GM12878 (cell line): ENCODE measurements around the gene KLHL2. TPM values are rescaled to one million over a fixed set of nuclear protein-coding genes. Genes with fewer than 3 reads are reported as not detected.

Experiments used
- ATF7 ChIP-seq: fragments of 450-650 bp; IDR thresholded peaks from 2 replicates; pipeline ENCODE4 v1.6.1; 2016; ENCODE audit warnings: low read depth, mild to moderate bottlenecking
- BHLHE40 ChIP-seq, 2 experiments: fragments of 450-650 bp in 1 of 2; IDR thresholded peaks; 2 replicates each; pipeline ENCODE4 v1.6.1; 2011 to 2017; ENCODE audit warnings: low read depth in 2 of 2, borderline replicate concordance in 1 of 2, improper control_type of control experiment in 1 of 2, low read length in 1 of 2, mild to moderate bottlenecking in 1 of 2
- CBFB ChIP-seq: IDR thresholded peaks from 2 replicates; pipeline ENCODE4 v1.6.1; 2016; ENCODE audit warnings: antibody characterized with exemption, low read depth
- CHD1 ChIP-seq: IDR thresholded peaks from 2 replicates; pipeline ENCODE4 v1.6.1; 2012; ENCODE audit warnings: low read depth, low read length, improper control_type of control experiment
- CHD4 ChIP-seq: fragments of 200-600 bp; sonication (generic); IDR thresholded peaks from 2 replicates; pipeline ENCODE4 v1.6.1; 2016; ENCODE audit warnings: mild to moderate bottlenecking
- GATAD2B ChIP-seq: fragments of 450-650 bp; conservative IDR thresholded peaks from 2 replicates; pipeline ENCODE4 v1.6.1; 2017; ENCODE audit warnings: low read depth, mild to moderate bottlenecking, moderate library complexity
- HCFC1 ChIP-seq: fragments of 150-350 bp; IDR thresholded peaks from 2 replicates; pipeline ENCODE4 v1.6.1; 2014; ENCODE audit warnings: low read length
- NFIC ChIP-seq: IDR thresholded peaks from 2 replicates; pipeline ENCODE4 v1.6.1; 2012; ENCODE audit warnings: low read depth, mild to moderate bottlenecking, inconsistent platforms, low read length, moderate library complexity
- NFYA ChIP-seq: IDR thresholded peaks from 2 replicates; pipeline ENCODE4 v1.6.1; 2011; ENCODE audit warnings: low read depth, mild to moderate bottlenecking, low read length, improper control_type of control experiment, borderline replicate concordance
- POLR2AphosphoS2 ChIP-seq: IDR thresholded peaks from 2 replicates; pipeline ENCODE4 v1.6.1; 2011; ENCODE audit warnings: low read depth, mild to moderate bottlenecking, low read length, improper control_type of control experiment, moderate library complexity
- RB1 ChIP-seq: fragments of 450-650 bp; formaldehyde crosslinking; IDR thresholded peaks from 2 replicates; pipeline ENCODE4 v1.6.1; 2017; ENCODE audit warnings: mild to moderate bottlenecking, borderline replicate concordance
- RCOR1 ChIP-seq: conservative IDR thresholded peaks from 2 replicates; pipeline ENCODE4 v1.6.1; 2012; ENCODE audit warnings: low read depth, low read length, improper control_type of control experiment
- SPI1 ChIP-seq: IDR thresholded peaks from 2 replicates; pipeline ENCODE4 v1.6.1; 2011; ENCODE audit warnings: low read depth, mild to moderate bottlenecking, low read length, moderate library complexity, borderline replicate concordance; ENCODE audit not compliant: insufficient read depth
- STAT3 ChIP-seq: IDR thresholded peaks from 2 replicates; pipeline ENCODE4 v1.6.1; 2011; ENCODE audit warnings: low read depth, low read length, improper control_type of control experiment
- TAF1 ChIP-seq: IDR thresholded peaks from 2 replicates; pipeline ENCODE4 v1.6.1; 2011; ENCODE audit warnings: mild to moderate bottlenecking, low read depth, low read length, borderline replicate concordance
- ZBED1 ChIP-seq: IDR thresholded peaks from 2 replicates; pipeline ENCODE4 v1.6.1; 2016; ENCODE audit warnings: borderline replicate concordance
- ZZZ3 ChIP-seq: IDR thresholded peaks from 2 replicates; pipeline ENCODE4 v1.6.1; 2011; ENCODE audit warnings: low read depth; ENCODE audit not compliant: control insufficient read depth, insufficient read length
- polyA plus RNA-seq, 11 experiments: library from polyadenylated mRNA; depleted of rRNA in 4 of 11; unstranded in 6 of 11; stranded (reverse) in 5 of 11; fragments of >200 nt; fragmentation: Nextera tagmentation in 4 of 11; fragmentation: Illumina TruSeq in 1 of 11; extraction: Ambion mirVana in 4 of 11; extraction: Trizol in 1 of 11; gene quantifications; 1 replicate in 1 of 11; 2 replicates in 10 of 11; pipeline versions ENCODE4 v1.2.1 to v1.2.3, GENCODE V29; 2011 to 2016; ENCODE audit warnings: inconsistent platforms in 2 of 11, missing spikeins in 2 of 11, low read depth in 1 of 11
- total RNA-seq, 4 experiments: library from RNA; depleted of rRNA in 3 of 4; stranded (reverse); fragments of >200 nt in 3 of 4; fragmentation: Illumina TruSeq in 1 of 4; extraction: Trizol in 1 of 4; gene quantifications; 2 replicates each; pipeline versions ENCODE4 v1.2.1 to v1.2.3, GENCODE V29; 2013 to 2021
- TF ChIP-seq, protein P1 (sequence below): fragments of 450-650 bp; IDR thresholded peaks from 2 replicates; pipeline ENCODE4 v1.6.1; 2014; ENCODE audit warnings: mild to moderate bottlenecking
- TF ChIP-seq, protein P2 (sequence below): fragments of 450-650 bp; IDR thresholded peaks from 2 replicates; pipeline ENCODE4 v1.6.1; 2016; ENCODE audit warnings: mild to moderate bottlenecking
- TF ChIP-seq, protein P3 (sequence below): IDR thresholded peaks from 2 replicates; pipeline ENCODE4 v1.6.1; 2012; ENCODE audit warnings: low read length, inconsistent platforms
- TF ChIP-seq, protein P4 (sequence below): fragments of 450-650 bp; IDR thresholded peaks from 2 replicates; pipeline ENCODE4 v1.6.1; 2017; ENCODE audit warnings: mild to moderate bottlenecking, low read depth, inconsistent platforms; ENCODE audit not compliant: poor library complexity, severe bottlenecking
- TF ChIP-seq, protein P5 (sequence below): IDR thresholded peaks from 2 replicates; pipeline ENCODE4 v1.6.1; 2011; ENCODE audit warnings: borderline replicate concordance, low read depth, mild to moderate bottlenecking, moderate library complexity, mixed read lengths, low read length; ENCODE audit not compliant: insufficient read depth; ENCODE audit errors: extremely low read length
- TF ChIP-seq, protein P6 (sequence below): fragments of 450-650 bp; IDR thresholded peaks from 2 replicates; pipeline ENCODE4 v1.6.1; 2017; ENCODE audit warnings: borderline replicate concordance

The KLHL2 gene
- total and polyA plus RNA-seq, 10 of the 15 experiments (the other 5 are each of a cell fraction or from before 2014, with no cell fraction given) = 4.8 to 22.8 (median 12.9) TPM

DNA sequence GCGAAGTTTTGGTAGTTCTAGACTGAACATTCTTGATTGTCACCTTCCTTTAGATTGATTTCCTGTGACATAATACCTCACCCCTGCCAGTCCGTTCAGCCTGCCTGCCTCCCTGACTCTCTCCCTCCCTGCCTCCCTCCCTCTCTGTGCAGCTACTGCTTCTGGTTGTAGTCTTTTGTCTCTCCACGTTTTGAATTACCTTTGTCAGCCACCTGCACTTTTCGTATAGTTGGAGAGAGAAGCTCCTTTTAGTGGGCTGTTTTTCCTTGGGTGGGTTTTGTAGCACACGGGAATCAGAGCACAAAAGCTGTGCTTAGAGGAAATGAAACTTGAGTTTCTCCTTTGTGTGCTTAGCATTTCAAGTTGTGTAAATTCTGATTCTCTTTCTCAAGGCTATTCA, 87.5 kb downstream of the KLHL2 start (continued):
- TF ChIP-seq, protein P1, sequence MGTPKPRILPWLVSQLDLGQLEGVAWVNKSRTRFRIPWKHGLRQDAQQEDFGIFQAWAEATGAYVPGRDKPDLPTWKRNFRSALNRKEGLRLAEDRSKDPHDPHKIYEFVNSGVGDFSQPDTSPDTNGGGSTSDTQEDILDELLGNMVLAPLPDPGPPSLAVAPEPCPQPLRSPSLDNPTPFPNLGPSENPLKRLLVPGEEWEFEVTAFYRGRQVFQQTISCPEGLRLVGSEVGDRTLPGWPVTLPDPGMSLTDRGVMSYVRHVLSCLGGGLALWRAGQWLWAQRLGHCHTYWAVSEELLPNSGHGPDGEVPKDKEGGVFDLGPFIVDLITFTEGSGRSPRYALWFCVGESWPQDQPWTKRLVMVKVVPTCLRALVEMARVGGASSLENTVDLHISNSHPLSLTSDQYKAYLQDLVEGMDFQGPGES = no peak
- TF ChIP-seq HCFC1 (no peak), STAT3 (no peak), ZBED1 (no peak), CHD4 (no peak), POLR2AphosphoS2 (no peak), CHD1 (no peak), NFIC (no peak), GATAD2B (no peak), ATF7 (peak; percentile 78), CBFB (no peak), NFYA (no peak), BHLHE40 (IDR thresholded peaks at IDR 0.05; ENCODE audit: borderline replicate concordance in 1 of 2, low read depth in 2 of 2, low read length in 1 of 2) (no peak), RB1 (no peak), RCOR1 (no peak), SPI1 (peak; percentile 81), TAF1 (no peak), ZZZ3 (no peak)
- TF ChIP-seq, protein P2, sequence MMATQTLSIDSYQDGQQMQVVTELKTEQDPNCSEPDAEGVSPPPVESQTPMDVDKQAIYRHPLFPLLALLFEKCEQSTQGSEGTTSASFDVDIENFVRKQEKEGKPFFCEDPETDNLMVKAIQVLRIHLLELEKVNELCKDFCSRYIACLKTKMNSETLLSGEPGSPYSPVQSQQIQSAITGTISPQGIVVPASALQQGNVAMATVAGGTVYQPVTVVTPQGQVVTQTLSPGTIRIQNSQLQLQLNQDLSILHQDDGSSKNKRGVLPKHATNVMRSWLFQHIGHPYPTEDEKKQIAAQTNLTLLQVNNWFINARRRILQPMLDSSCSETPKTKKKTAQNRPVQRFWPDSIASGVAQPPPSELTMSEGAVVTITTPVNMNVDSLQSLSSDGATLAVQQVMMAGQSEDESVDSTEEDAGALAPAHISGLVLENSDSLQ = peak; percentile 80
- TF ChIP-seq, protein P3, sequence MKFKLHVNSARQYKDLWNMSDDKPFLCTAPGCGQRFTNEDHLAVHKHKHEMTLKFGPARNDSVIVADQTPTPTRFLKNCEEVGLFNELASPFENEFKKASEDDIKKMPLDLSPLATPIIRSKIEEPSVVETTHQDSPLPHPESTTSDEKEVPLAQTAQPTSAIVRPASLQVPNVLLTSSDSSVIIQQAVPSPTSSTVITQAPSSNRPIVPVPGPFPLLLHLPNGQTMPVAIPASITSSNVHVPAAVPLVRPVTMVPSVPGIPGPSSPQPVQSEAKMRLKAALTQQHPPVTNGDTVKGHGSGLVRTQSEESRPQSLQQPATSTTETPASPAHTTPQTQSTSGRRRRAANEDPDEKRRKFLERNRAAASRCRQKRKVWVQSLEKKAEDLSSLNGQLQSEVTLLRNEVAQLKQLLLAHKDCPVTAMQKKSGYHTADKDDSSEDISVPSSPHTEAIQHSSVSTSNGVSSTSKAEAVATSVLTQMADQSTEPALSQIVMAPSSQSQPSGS = 0 out of 2 replicates have a peak, but pooled peaks have one; percentile 14
- TF ChIP-seq, protein P4, sequence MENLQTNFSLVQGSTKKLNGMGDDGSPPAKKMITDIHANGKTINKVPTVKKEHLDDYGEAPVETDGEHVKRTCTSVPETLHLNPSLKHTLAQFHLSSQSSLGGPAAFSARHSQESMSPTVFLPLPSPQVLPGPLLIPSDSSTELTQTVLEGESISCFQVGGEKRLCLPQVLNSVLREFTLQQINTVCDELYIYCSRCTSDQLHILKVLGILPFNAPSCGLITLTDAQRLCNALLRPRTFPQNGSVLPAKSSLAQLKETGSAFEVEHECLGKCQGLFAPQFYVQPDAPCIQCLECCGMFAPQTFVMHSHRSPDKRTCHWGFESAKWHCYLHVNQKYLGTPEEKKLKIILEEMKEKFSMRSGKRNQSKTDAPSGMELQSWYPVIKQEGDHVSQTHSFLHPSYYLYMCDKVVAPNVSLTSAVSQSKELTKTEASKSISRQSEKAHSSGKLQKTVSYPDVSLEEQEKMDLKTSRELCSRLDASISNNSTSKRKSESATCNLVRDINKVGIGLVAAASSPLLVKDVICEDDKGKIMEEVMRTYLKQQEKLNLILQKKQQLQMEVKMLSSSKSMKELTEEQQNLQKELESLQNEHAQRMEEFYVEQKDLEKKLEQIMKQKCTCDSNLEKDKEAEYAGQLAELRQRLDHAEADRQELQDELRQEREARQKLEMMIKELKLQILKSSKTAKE = no peak
- TF ChIP-seq, protein P5, sequence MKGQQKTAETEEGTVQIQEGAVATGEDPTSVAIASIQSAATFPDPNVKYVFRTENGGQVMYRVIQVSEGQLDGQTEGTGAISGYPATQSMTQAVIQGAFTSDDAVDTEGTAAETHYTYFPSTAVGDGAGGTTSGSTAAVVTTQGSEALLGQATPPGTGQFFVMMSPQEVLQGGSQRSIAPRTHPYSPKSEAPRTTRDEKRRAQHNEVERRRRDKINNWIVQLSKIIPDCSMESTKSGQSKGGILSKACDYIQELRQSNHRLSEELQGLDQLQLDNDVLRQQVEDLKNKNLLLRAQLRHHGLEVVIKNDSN = no peak
- TF ChIP-seq, protein P6, sequence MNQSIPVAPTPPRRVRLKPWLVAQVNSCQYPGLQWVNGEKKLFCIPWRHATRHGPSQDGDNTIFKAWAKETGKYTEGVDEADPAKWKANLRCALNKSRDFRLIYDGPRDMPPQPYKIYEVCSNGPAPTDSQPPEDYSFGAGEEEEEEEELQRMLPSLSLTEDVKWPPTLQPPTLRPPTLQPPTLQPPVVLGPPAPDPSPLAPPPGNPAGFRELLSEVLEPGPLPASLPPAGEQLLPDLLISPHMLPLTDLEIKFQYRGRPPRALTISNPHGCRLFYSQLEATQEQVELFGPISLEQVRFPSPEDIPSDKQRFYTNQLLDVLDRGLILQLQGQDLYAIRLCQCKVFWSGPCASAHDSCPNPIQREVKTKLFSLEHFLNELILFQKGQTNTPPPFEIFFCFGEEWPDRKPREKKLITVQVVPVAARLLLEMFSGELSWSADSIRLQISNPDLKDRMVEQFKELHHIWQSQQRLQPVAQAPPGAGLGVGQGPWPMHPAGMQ = no peak
